GM12878 (cell line): ENCODE measurements around the gene MYT1. TPM values are rescaled to one million over a fixed set of nuclear protein-coding genes. Genes with fewer than 3 reads are reported as not detected.

ENCODE experiments used
- CBX3 ChIP-seq: fragments of 200-600 bp; sonication (generic); IDR thresholded peaks from 2 replicates; pipeline ENCODE4 v1.6.1; 2016; ENCODE audit warnings: low read depth, borderline replicate concordance
- CBX5 ChIP-seq: sonication (generic); IDR thresholded peaks from 2 replicates; pipeline ENCODE4 v1.6.1; 2016; ENCODE audit warnings: low read depth, moderate library complexity, mild to moderate bottlenecking, inconsistent platforms
- EGR1 ChIP-seq, 2 experiments: IDR thresholded peaks; 1 replicate in 1 of 2; 2 replicates in 1 of 2; pipeline ENCODE4 v1.6.1; 2011 to 2012; ENCODE audit warnings: low read depth in 2 of 2, low read length in 2 of 2, borderline replicate concordance in 1 of 2, mild to moderate bottlenecking in 1 of 2, moderate library complexity in 1 of 2
- EP300 ChIP-seq, 2 experiments: fragments of 150-350 bp in 1 of 2; IDR thresholded peaks; 2 replicates each; pipeline ENCODE4 v1.6.1; 2011 to 2012; ENCODE audit warnings: low read depth in 2 of 2, low read length in 2 of 2, borderline replicate concordance in 1 of 2, improper control_type of control experiment in 1 of 2, inconsistent platforms in 1 of 2; ENCODE audit not compliant: control insufficient read depth in 1 of 2
- GABPA ChIP-seq: IDR thresholded peaks from 2 replicates; pipeline ENCODE4 v1.6.1; 2014; ENCODE audit warnings: antibody characterized with exemption, low read depth, mild to moderate bottlenecking, inconsistent platforms
- GATAD2B ChIP-seq: fragments of 450-650 bp; conservative IDR thresholded peaks from 2 replicates; pipeline ENCODE4 v1.6.1; 2017; ENCODE audit warnings: low read depth, mild to moderate bottlenecking, moderate library complexity
- NBN ChIP-seq: fragments of 450-650 bp; IDR thresholded peaks from 2 replicates; pipeline ENCODE4 v1.6.1; 2016
- NFXL1 ChIP-seq: fragments of 450-650 bp; IDR thresholded peaks from 2 replicates; pipeline ENCODE4 v1.6.1; 2017; ENCODE audit warnings: antibody characterized with exemption, mild to moderate bottlenecking, borderline replicate concordance
- RB1 ChIP-seq: fragments of 450-650 bp; formaldehyde crosslinking; IDR thresholded peaks from 2 replicates; pipeline ENCODE4 v1.6.1; 2017; ENCODE audit warnings: mild to moderate bottlenecking, borderline replicate concordance
- RCOR1 ChIP-seq: conservative IDR thresholded peaks from 2 replicates; pipeline ENCODE4 v1.6.1; 2012; ENCODE audit warnings: low read depth, low read length, improper control_type of control experiment
- SIX5 ChIP-seq: IDR thresholded peaks from 2 replicates; pipeline ENCODE4 v1.6.1; 2011; ENCODE audit warnings: mild to moderate bottlenecking, low read depth, low read length, moderate library complexity; ENCODE audit not compliant: severe bottlenecking
- SMAD1 ChIP-seq: fragments of 450-650 bp; IDR thresholded peaks from 2 replicates; pipeline ENCODE4 v1.6.1; 2018; ENCODE audit warnings: mild to moderate bottlenecking, low read depth; ENCODE audit not compliant: partially characterized antibody
- SPI1 ChIP-seq: IDR thresholded peaks from 2 replicates; pipeline ENCODE4 v1.6.1; 2011; ENCODE audit warnings: low read depth, mild to moderate bottlenecking, low read length, moderate library complexity, borderline replicate concordance; ENCODE audit not compliant: insufficient read depth
- SRF ChIP-seq, 2 experiments: IDR thresholded peaks; 2 replicates each; pipeline ENCODE4 v1.6.1; 2011; ENCODE audit warnings: low read depth in 2 of 2, low read length in 2 of 2, mild to moderate bottlenecking in 1 of 2, moderate library complexity in 1 of 2
- WRNIP1 ChIP-seq: IDR thresholded peaks from 2 replicates; pipeline ENCODE4 v1.6.1; 2011; ENCODE audit warnings: low read depth, low read length, improper control_type of control experiment, borderline replicate concordance
- polyA plus RNA-seq, 11 experiments: library from polyadenylated mRNA; depleted of rRNA in 4 of 11; unstranded in 6 of 11; stranded (reverse) in 5 of 11; fragments of >200 nt; fragmentation: Nextera tagmentation in 4 of 11; fragmentation: Illumina TruSeq in 1 of 11; extraction: Ambion mirVana in 4 of 11; extraction: Trizol in 1 of 11; gene quantifications; 1 replicate in 1 of 11; 2 replicates in 10 of 11; pipeline versions ENCODE4 v1.2.1 to v1.2.3, GENCODE V29; 2011 to 2016; ENCODE audit warnings: inconsistent platforms in 2 of 11, missing spikeins in 2 of 11, low read depth in 1 of 11
- total RNA-seq, 4 experiments: library from RNA; depleted of rRNA in 3 of 4; stranded (reverse); fragments of >200 nt in 3 of 4; fragmentation: Illumina TruSeq in 1 of 4; extraction: Trizol in 1 of 4; gene quantifications; 2 replicates each; pipeline versions ENCODE4 v1.2.1 to v1.2.3, GENCODE V29; 2013 to 2021
- TF ChIP-seq, protein P1 (sequence below): fragments of 450-650 bp; IDR thresholded peaks from 2 replicates; pipeline ENCODE4 v1.6.1; 2017; ENCODE audit warnings: mild to moderate bottlenecking, moderate library complexity
- TF ChIP-seq, protein P2 (sequence below): fragments of 450-650 bp; IDR thresholded peaks from 2 replicates; pipeline ENCODE4 v1.6.1; 2017; ENCODE audit warnings: mild to moderate bottlenecking, moderate library complexity

MYT1 gene
- total and polyA plus RNA-seq, 10 of the 15 experiments (the other 5 are each of a cell fraction or from before 2014, with no cell fraction given): 0.01 to 0.10 TPM; not detected in 8

DNA sequence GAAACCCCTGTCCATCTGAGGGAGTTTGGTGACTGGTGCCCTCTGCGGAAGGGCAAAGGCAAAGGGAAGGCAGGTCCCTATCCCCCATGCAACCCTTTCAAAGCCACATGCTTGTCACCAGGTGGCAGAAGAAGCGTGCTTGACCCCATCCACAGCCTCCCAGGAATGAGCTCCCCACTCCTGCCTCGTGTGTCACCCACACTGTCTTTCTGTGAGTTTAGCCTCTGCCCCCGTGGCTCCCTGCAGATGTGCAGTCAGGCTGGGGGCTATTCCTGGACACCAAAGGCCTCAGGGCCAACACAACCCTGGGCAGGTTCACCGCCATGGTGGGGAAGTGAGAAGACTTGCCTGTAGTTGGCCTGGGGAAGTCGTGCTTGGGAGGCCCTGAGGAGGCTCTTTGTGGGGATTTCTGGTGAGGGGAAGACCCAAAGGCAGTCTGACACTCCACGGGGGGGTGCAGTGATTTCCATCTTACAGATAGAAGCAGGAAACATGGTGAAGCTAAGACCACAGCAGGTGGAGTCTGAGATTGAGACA lies 74.7 kb downstream of the MYT1 start (continued):
- peak; percentile 91 for TF ChIP-seq SPI1
- no peak for TF ChIP-seq SRF (IDR thresholded peaks at IDR 0.05; ENCODE audit: low read depth in 2 of 2, low read length in 2 of 2)
- TF ChIP-seq, protein P1, sequence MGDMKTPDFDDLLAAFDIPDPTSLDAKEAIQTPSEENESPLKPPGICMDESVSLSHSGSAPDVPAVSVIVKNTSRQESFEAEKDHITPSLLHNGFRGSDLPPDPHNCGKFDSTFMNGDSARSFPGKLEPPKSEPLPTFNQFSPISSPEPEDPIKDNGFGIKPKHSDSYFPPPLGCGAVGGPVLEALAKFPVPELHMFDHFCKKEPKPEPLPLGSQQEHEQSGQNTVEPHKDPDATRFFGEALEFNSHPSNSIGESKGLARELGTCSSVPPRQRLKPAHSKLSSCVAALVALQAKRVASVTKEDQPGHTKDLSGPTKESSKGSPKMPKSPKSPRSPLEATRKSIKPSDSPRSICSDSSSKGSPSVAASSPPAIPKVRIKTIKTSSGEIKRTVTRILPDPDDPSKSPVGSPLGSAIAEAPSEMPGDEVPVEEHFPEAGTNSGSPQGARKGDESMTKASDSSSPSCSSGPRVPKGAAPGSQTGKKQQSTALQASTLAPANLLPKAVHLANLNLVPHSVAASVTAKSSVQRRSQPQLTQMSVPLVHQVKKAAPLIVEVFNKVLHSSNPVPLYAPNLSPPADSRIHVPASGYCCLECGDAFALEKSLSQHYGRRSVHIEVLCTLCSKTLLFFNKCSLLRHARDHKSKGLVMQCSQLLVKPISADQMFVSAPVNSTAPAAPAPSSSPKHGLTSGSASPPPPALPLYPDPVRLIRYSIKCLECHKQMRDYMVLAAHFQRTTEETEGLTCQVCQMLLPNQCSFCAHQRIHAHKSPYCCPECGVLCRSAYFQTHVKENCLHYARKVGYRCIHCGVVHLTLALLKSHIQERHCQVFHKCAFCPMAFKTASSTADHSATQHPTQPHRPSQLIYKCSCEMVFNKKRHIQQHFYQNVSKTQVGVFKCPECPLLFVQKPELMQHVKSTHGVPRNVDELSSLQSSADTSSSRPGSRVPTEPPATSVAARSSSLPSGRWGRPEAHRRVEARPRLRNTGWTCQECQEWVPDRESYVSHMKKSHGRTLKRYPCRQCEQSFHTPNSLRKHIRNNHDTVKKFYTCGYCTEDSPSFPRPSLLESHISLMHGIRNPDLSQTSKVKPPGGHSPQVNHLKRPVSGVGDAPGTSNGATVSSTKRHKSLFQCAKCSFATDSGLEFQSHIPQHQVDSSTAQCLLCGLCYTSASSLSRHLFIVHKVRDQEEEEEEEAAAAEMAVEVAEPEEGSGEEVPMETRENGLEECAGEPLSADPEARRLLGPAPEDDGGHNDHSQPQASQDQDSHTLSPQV: no peak
- peak; percentile 70 for TF ChIP-seq NBN
- TF ChIP-seq RB1: no peak
- no peak for TF ChIP-seq WRNIP1
- no peak for TF ChIP-seq NFXL1
- TF ChIP-seq CBX3: no peak
- 0 out of 4 replicates have a peak, but pooled peaks of 1 of the 2 experiments have one; percentile 40 for TF ChIP-seq EP300 (IDR thresholded peaks at IDR 0.05; ENCODE audit: borderline replicate concordance in 1 of 2, control insufficient read depth in 1 of 2, low read depth in 2 of 2, low read length in 2 of 2)
- no peak for TF ChIP-seq SMAD1
- no peak for TF ChIP-seq SIX5
- TF ChIP-seq RCOR1: no peak
- no peak for TF ChIP-seq GABPA
- TF ChIP-seq GATAD2B: no peak
- TF ChIP-seq, protein P2, sequence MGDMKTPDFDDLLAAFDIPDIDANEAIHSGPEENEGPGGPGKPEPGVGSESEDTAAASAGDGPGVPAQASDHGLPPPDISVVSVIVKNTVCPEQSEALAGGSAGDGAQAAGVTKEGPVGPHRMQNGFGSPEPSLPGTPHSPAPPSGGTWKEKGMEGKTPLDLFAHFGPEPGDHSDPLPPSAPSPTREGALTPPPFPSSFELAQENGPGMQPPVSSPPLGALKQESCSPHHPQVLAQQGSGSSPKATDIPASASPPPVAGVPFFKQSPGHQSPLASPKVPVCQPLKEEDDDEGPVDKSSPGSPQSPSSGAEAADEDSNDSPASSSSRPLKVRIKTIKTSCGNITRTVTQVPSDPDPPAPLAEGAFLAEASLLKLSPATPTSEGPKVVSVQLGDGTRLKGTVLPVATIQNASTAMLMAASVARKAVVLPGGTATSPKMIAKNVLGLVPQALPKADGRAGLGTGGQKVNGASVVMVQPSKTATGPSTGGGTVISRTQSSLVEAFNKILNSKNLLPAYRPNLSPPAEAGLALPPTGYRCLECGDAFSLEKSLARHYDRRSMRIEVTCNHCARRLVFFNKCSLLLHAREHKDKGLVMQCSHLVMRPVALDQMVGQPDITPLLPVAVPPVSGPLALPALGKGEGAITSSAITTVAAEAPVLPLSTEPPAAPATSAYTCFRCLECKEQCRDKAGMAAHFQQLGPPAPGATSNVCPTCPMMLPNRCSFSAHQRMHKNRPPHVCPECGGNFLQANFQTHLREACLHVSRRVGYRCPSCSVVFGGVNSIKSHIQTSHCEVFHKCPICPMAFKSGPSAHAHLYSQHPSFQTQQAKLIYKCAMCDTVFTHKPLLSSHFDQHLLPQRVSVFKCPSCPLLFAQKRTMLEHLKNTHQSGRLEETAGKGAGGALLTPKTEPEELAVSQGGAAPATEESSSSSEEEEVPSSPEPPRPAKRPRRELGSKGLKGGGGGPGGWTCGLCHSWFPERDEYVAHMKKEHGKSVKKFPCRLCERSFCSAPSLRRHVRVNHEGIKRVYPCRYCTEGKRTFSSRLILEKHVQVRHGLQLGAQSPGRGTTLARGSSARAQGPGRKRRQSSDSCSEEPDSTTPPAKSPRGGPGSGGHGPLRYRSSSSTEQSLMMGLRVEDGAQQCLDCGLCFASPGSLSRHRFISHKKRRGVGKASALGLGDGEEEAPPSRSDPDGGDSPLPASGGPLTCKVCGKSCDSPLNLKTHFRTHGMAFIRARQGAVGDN: peak; percentile 91
- no peak for TF ChIP-seq EGR1 (IDR thresholded peaks at IDR 0.05; ENCODE audit: borderline replicate concordance in 1 of 2, low read depth in 2 of 2, low read length in 2 of 2)
- no peak for TF ChIP-seq CBX5
